Osteocyte (in vitro differentiated cells): ENCODE results near the gene C1QTNF12. TPM values are rescaled to one million over a fixed set of nuclear protein-coding genes. Genes with fewer than 3 reads are reported as not detected.

Experiments used
- DNase-seq: peaks from one replicate; pipeline ENCODE4 v3.0.0; 2021; ENCODE audit warnings: mixed read lengths; ENCODE audit not compliant: unreplicated experiment; ENCODE audit errors: extremely low spot score
- H3K27ac Mint-ChIP-seq: one replicate; pipeline ENCODE4 v1.8.0; 2021; ENCODE audit warnings: mild to moderate bottlenecking, mixed read lengths; ENCODE audit not compliant: unreplicated experiment
- H3K27me3 Mint-ChIP-seq: one replicate; pipeline ENCODE4 v1.8.0; 2021; ENCODE audit warnings: mixed read lengths; ENCODE audit not compliant: unreplicated experiment
- H3K36me3 Mint-ChIP-seq: one replicate; pipeline ENCODE4 v1.8.0; 2021; ENCODE audit warnings: mixed read lengths; ENCODE audit not compliant: unreplicated experiment
- H3K4me1 Mint-ChIP-seq: one replicate; pipeline ENCODE4 v1.8.0; 2021; ENCODE audit warnings: mixed read lengths; ENCODE audit not compliant: unreplicated experiment
- H3K4me3 Mint-ChIP-seq: one replicate; pipeline ENCODE4 v1.8.0; 2021; ENCODE audit warnings: mild to moderate bottlenecking, moderate library complexity, mixed read lengths; ENCODE audit not compliant: unreplicated experiment
- H3K9me3 Mint-ChIP-seq: one replicate; pipeline ENCODE4 v1.8.0; 2021; ENCODE audit warnings: mixed read lengths; ENCODE audit not compliant: unreplicated experiment
- total RNA-seq: library from RNA; stranded (reverse); gene quantifications from 2 replicates; pipeline ENCODE4 v1.2.1, GENCODE V29; 2021
- TF ChIP-seq, protein P1 (sequence below): fragments of 200-600 bp; sonication (generic); IDR thresholded peaks from 2 replicates; pipeline ENCODE4 v1.5.0; 2021; ENCODE audit warnings: antibody characterized with exemption, mild to moderate bottlenecking, moderate library complexity

C1QTNF12 gene
- total RNA-seq, 1 donor from 2014 or later: 3.6 TPM

- TF ChIP-seq, protein P1, sequence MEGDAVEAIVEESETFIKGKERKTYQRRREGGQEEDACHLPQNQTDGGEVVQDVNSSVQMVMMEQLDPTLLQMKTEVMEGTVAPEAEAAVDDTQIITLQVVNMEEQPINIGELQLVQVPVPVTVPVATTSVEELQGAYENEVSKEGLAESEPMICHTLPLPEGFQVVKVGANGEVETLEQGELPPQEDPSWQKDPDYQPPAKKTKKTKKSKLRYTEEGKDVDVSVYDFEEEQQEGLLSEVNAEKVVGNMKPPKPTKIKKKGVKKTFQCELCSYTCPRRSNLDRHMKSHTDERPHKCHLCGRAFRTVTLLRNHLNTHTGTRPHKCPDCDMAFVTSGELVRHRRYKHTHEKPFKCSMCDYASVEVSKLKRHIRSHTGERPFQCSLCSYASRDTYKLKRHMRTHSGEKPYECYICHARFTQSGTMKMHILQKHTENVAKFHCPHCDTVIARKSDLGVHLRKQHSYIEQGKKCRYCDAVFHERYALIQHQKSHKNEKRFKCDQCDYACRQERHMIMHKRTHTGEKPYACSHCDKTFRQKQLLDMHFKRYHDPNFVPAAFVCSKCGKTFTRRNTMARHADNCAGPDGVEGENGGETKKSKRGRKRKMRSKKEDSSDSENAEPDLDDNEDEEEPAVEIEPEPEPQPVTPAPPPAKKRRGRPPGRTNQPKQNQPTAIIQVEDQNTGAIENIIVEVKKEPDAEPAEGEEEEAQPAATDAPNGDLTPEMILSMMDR: peak; percentile 58
- peaks cover 4% of the 10 kb centered on the region for H3K4me1 Mint-ChIP-seq
- no peak overlapping the region for H3K27ac Mint-ChIP-seq
- no peaks in the 10 kb centered on the region for H3K9me3 Mint-ChIP-seq
- H3K36me3 Mint-ChIP-seq: no peaks in the 10 kb centered on the region
- H3K4me3 Mint-ChIP-seq: no peak overlapping the region
- H3K27me3 Mint-ChIP-seq: no peaks in the 10 kb centered on the region
- no peak for DNase-seq
These were observed 43.8 kb upstream of the C1QTNF12 start for GRCh38 chr1:1290238-1290731.

GRCh38 chr1:1287288-1288110 is 41.0 kb upstream of the C1QTNF12 start:
- Mint-ChIP-seq H3K4me1 (peaks cover 4% of the 10 kb centered on the region), H3K27ac (no peak overlapping the region), H3K9me3 (no peaks in the 10 kb centered on the region), H3K4me3 (no peak overlapping the region), H3K36me3 (no peaks in the 10 kb centered on the region), H3K27me3 (no peaks in the 10 kb centered on the region)
- TF ChIP-seq, protein P1: no peak
- DNase-seq: no peak

GRCh38 chr1:1286313-1287261 is 40.1 kb upstream of the C1QTNF12 start:
- Mint-ChIP-seq H3K4me3 (no peak overlapping the region), H3K27me3 (no peaks in the 10 kb centered on the region), H3K36me3 (no peaks in the 10 kb centered on the region), H3K9me3 (no peaks in the 10 kb centered on the region), H3K4me1 (peaks cover 2% of the 10 kb centered on the region), H3K27ac (no peak overlapping the region)
- TF ChIP-seq, protein P1: no peak
- no peak for DNase-seq

DNA sequence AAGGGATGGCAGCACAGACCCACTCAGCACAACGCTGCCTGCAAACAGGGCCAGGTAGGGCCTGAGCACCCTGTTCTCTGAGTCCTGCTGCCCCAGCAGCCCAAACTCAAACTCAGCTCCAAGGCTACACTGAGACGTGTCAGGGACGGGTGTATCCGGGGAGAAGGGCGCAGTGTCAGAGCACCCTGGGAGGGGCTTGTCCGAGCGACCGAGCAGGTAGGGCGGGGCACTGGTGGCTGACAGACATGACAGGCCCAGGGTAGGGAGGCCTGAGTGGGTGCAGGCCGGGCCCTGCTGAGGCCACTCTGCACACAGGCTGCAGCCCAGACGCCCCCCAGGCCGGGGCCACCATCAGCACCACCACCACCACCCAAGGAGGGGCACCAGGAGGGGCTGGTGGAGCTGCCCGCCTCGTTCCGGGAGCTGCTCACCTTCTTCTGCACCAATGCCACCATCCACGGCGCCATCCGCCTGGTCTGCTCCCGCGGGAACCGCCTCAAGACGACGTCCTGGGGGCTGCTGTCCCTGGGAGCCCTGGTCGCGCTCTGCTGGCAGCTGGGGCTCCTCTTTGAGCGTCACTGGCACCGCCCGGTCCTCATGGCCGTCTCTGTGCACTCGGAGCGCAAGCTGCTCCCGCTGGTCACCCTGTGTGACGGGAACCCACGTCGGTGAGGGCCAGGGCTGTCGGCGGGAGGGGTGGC is 39.2 kb upstream of the C1QTNF12 start:
- Mint-ChIP-seq H3K9me3 (no peaks in the 10 kb centered on the region), H3K36me3 (no peaks in the 10 kb centered on the region), H3K27ac (no peak overlapping the region), H3K4me3 (no peak overlapping the region), H3K4me1 (peaks cover 2% of the 10 kb centered on the region), H3K27me3 (no peaks in the 10 kb centered on the region)
- TF ChIP-seq, protein P1: no peak
- no peak for DNase-seq
